Stimulated activated CD4-positive, alpha-beta T cell treated with anti-CD3 and anti-CD28 coated beads, Interleukin-4, amount 100 ng/mL, for 48 hours (primary cell): ENCODE results near the gene ZDHHC14.
"Not testable (repeated sequence)": the region's sequence is repeated elsewhere in the genome, so short reads cannot be mapped to it uniquely, and the experiment has no call there.

Experiments used
- DNase-seq, 2 donors: peaks; one replicate each; pipeline ENCODE4 v3.0.0-alpha.2; 2020; ENCODE audit warnings: low read depth in 2 of 2

ZDHHC14 gene

GRCh38 chr6:157406661-157407060 lies 25.7 kb downstream of the ZDHHC14 start:
- DNase-seq: no peak

GRCh38 chr6:157407646-157408045 lies 26.7 kb downstream of the ZDHHC14 start:
- DNase-seq: no peak

GRCh38 chr6:157408427-157408826 lies 27.4 kb downstream of the ZDHHC14 start:
- DNase-seq: not testable (repeated sequence)

- DNase-seq: no peak
These were observed 29.1 kb downstream of the ZDHHC14 start for GRCh38 chr6:157410045-157410444.

- DNase-seq: no peak
These were observed 30.4 kb downstream of the ZDHHC14 start for GRCh38 chr6:157411368-157411767.

GRCh38 chr6:157412791-157413190 lies 31.8 kb downstream of the ZDHHC14 start:
- no peak for DNase-seq

GRCh38 chr6:157420497-157420896 lies 39.5 kb downstream of the ZDHHC14 start:
- DNase-seq: no peak

GRCh38 chr6:157424491-157425020 lies 43.6 kb downstream of the ZDHHC14 start:
- DNase-seq: no peak

GRCh38 chr6:157427969-157428368 lies 47.0 kb downstream of the ZDHHC14 start:
- peak in 1 of 2 donors; percentile 15 for DNase-seq

- peak; percentile 65 to 80 for DNase-seq
These were observed 47.6 kb downstream of the ZDHHC14 start for GRCh38 chr6:157428427-157429202.

GRCh38 chr6:157429248-157429647 lies 48.3 kb downstream of the ZDHHC14 start:
- DNase-seq: no peak

GRCh38 chr6:157430834-157431233 lies 49.8 kb downstream of the ZDHHC14 start:
- DNase-seq: no peak

- no peak for DNase-seq
These were observed 51.4 kb downstream of the ZDHHC14 start for GRCh38 chr6:157432231-157432891.

- no peak for DNase-seq
These were observed 51.9 kb downstream of the ZDHHC14 start for GRCh38 chr6:157432892-157433265.

- no peak for DNase-seq
These were observed 52.7 kb downstream of the ZDHHC14 start for GRCh38 chr6:157433678-157434081.

GRCh38 chr6:157434349-157435033 lies 53.5 kb downstream of the ZDHHC14 start:
- no peak for DNase-seq

- no peak for DNase-seq
These were observed 55.4 kb downstream of the ZDHHC14 start for GRCh38 chr6:157436219-157436943.

- no peak for DNase-seq
These were observed 56.0 kb downstream of the ZDHHC14 start for GRCh38 chr6:157436944-157437336.

- DNase-seq: no peak
These were observed 57.7 kb downstream of the ZDHHC14 start for GRCh38 chr6:157438611-157439111.

- no peak for DNase-seq
These were observed 59.2 kb downstream of the ZDHHC14 start for GRCh38 chr6:157440171-157440570.

- DNase-seq: no peak
These were observed 61.3 kb downstream of the ZDHHC14 start for GRCh38 chr6:157442291-157442690.
